Stimulated activated CD8-positive, alpha-beta memory T cell treated with anti-CD3 and anti-CD28 coated beads, Interleukin-4, amount 100 ng/mL, for 1 hour (primary cell): ENCODE results near the gene DNAJC27.

Experiments
- DNase-seq, 2 donors: peaks; one replicate each; pipeline ENCODE4 v3.0.0-alpha.2; 2020; ENCODE audit warnings: low read depth in 2 of 2, low spot score in 1 of 2

The DNAJC27 gene

DNA sequence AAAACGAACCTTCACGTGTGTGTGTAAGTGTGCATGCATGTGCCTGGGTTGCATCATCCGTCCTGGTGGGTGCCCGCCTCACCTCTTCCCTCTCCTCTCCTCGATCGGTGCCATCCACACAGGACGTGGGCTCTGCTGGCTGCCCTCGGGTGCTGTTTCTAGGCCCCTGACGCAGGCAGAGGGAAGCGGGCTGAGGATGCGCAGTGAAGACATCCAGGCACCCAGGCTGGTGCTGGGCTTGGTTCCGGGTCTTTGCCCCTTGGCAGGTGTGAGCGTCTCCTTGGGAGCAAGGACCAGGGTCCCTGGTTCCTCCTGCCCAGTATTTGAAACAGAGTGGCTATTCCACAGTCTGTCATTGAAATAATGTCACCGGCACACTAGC is 45.5 kb downstream of the DNAJC27 start:
- DNase-seq = no peak

DNA sequence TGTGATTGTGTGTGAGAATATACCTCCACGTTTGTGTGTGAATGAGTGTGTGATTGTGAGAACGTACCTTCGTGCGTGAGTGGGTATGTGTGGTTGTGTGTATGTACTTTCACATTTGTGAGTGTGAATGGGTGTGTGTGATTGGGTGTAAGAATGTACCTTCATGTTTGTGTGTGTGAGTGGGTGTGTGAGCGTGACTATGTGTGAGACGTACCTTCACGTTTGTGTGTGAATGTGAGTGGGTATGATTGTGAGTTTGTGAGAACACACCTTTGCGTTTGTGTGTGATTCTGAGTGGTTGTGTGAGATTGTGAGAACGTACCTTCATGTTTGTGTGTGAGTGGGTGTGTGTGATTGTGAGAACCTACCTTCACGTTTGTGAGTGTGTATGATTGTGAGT is 45.9 kb downstream of the DNAJC27 start:
- no peak for DNase-seq

DNA sequence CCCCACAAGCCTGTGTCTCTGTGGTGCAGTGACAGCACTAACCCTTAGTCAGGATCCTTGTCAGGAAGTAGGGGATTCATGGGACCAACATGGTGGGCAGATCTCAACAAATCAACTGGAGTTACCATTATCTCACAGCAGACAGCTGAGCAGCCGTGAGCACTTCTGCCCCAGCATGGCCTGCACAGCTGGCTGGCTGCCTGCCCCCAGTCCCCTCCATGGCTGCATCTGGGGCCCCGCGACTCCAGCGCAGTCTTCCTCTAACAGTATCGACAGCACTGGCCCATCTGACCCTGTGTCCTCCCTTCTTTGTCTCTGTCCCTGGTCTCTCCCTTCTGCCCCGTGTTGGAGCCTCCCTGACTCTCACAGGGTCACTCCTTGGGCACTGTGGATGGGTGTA is 47.0 kb downstream of the DNAJC27 start:
- no peak for DNase-seq

DNA sequence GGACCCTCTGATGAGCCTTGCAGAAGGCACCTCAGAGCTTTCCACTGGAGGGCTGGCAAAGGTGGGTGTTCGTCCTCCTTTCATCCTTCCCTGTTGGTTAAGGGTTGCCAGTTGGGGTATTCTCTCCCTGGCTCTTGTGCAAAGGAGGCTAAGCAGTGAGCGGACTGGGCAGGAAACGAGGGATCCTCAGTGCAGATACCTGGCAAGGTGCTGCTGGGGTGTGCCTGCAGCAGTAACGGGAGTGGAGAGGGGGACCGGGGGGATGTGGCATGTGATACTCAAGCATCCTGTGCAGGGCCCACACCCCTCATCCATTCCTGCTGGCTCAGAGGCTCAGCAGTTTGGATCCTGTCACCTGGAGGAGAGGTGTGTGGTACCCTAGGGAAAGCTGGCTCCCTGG is 47.5 kb downstream of the DNAJC27 start:
- DNase-seq = no peak

DNA sequence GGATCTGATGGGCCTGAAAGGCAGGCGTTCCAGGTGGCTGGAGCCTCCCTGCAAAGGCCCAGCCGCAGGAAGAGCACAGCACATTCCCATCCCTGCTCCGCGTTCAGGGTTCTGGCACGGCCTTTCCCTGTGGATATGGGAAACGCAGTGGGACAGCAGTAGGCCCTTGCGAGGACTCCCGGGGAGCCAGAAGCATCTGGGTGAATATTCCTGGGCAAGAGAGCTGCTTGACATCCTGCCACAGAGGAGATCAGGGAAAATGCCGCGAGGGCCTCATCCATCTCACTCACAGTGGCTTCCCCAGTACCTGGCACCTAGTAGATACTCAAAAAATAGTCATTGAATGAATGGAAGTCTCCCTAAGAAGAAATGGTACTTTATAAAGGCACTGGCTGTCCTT is 48.6 kb downstream of the DNAJC27 start:
- no peak for DNase-seq

DNA sequence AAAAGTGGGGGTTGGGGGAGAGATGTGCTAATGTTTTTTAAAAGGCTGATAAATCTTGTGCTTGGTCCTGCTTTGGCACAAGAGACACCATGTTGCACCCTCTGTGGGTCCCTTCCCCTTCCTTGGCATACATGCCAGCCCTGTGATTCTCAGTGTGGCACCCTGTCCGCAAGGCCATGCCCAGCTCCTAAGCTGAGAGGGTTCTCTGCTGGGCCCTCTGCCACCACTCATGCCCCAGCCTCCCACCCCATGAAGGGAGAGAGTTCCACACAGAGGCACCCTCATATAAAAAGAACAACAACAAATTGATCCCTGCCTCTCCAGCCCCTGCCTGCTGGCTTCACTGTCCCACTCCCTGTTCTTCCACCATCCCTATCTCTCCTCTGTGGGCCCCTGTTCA is 49.2 kb downstream of the DNAJC27 start:
- DNase-seq = no peak

DNA sequence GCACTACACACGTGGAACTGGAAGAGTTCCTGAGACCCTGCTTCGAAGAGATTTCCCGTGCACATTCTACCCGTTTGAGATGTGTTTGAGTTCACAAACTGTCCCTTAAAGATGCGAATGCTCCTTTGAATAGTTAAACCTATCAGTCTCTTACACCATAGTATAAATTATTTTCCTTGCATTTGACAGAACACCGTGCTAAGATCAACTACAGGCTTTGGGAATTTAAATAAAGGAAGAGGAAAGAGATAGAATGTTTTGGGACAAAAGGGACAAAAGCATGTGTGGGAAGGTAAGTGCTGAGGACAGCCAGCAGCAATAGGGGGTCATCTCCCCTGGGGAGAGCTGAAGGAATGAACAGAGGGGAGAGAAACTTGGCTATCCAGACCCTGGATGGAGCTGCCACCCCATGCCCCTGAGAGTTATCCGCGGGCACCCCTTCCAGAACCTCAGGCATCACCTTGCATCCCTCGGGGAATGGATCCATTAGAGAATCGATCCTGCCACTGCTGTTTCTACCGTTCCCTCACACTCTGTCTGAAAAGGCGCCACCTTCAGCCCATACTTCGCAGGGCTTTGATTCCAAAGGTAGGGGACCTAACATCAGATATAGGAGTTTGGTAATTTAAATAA is 50.8 kb downstream of the DNAJC27 start:
- DNase-seq = no peak

DNA sequence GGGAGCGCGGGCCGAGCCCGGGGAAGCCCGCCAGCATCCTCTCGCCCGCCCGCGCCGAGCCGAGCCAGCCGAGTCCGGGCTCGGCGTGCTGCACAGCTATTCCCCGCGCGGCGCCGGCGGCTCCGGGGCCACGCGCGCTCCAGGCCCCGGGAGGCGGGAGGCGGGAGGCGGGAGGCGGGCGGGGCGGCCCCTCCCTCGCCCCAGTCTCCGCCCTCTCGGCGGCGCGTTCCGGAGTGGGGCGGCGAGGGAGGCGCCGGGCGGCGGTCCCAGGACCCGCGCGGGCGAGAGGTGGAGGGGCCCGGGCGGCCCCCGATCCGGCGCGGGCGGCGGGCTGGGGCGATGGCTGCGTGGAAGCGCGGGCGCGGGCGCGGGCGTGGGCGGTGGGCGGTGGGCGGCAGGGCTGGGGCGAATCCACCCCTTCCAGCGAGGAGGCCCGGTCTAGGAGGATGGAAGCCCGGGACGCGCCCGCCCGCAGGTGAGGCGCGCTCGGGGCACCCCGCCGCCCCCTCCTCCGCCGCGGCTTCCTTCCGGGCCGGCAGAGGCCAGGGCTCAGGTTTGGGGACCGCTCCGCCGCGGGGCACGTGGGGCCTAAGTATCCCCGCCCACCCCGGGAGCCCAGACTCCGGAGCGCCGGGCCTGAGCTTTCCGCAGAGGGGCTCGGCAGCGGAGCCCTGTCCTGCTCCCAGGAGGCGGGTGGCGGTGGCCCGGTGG is 51.5 kb downstream of the DNAJC27 start, which contains the start of gene ADCY3:
Gene ADCY3 (minus strand): TSS at position 140 of the 711 bp plus-strand sequence. CDS start 1,250 bp downstream, outside the sequence.
- DNase-seq = peak in 1 of 2 donors; percentile 30

DNA sequence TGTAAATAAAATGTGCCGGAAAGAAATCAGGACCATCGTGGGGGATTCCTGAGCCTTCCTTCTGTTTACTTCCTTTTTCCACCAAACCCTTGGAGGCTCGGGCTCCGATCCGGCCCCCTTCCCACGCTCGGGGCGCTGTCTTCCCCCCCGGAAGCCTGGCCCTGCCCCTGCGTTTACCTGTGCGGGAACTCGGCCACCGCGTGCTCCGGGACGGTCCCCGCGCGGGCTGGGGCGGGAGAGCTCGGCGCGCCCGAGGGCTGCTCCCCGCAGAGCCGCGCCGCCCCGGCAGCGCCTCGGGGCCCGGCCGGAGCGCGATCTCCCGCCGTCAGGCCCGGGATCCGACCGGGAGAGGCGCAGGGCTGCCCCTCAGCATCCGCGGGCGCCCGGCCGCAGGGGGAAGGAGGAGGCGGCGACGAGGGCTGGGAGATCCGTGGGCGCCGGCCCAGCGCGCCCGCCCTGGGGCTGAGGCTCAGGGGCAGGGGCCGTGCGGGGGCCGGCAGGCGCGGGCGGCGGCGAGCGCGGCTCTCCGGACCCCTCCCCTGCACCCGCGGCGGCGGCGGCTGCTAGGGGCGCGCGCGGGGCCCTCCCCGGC is 52.2 kb downstream of the DNAJC27 start:
- DNase-seq = no peak

DNA sequence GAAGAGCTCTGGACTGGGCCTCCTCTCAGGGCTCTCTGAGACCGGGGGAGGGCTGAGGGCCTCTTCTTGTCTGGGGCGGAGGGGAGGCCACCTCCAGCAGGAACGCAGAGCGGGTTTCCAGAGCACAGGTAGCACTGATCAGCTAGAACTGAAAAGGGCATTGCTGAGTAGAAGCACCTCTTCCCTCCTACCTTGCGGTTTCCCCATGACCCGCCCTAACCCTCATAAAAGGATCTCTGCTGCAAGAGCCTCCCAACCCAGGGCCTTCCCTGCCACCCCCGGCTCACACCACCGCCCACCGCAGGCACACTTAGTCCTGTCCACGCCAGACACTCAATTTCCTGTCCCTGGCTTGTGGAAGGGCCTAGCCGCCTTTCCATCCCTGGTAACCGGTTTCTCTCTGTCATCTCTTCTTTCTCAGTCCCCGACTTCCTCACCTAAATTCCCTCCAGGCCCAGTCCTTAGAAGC is 52.7 kb downstream of the DNAJC27 start:
- peak in 1 of 2 donors; percentile 13 for DNase-seq

DNA sequence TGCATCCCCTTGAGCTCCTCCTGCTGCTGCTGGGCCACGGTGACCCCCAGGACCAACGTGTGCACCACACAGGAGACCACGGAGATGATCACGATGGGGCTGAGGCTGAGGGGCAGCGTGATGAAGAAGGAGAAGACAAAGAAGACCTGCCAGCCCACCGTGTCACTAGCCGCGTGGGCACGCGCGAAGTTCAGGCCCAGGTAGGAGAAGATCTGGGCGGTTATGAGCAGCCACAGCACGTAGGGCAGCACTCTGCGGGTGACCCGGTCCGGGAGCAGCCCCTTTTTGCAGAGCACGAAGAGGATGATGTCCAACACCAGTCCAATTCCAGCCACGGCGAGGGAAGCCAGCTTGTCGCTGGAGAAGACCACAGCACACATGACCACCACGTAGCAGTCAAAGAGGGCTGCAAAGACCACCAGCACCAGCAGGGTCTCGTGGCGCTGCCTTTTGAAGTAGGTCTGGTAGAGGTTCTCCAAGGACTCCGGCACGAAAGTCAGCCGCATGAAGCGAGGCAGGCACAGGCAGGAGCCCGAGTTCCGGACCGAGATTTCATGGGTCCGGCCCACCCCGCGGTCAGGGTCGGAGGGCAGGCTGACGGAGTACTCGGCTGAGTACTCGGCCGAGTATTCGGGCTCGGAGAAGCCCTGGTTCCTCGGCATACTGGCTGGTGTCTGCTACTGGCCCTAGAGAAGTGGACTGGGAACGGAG is 53.3 kb downstream of the DNAJC27 start:
- DNase-seq = no peak

DNA sequence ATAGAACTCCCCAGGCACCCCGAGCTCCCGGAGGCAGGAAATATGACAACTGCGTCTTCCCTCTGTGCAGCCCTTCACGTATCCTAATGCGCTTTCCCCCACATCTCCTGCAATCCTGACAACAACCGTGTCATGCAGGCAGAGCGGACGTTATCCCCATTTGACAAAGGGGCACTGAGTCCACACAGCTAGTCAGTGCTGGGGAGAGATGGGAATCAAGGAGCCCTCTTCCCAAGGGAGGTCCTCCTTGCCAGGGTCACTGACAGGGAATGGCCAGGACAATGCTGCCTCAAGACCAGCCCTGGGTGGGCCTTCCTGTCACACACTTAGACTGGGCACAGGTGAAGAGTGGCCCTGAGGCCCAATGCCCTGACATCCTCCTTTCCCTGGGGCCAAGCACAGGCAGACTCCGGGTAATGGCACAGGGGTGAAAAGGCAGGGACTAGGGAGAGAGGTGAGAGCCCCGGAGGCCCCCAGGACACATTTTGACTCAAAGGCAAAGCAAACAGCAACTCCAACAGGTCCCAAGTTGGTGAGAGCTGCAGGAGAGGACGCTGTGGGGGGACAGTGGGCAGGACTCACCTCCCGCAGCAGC is 53.9 kb downstream of the DNAJC27 start:
- no peak for DNase-seq

DNA sequence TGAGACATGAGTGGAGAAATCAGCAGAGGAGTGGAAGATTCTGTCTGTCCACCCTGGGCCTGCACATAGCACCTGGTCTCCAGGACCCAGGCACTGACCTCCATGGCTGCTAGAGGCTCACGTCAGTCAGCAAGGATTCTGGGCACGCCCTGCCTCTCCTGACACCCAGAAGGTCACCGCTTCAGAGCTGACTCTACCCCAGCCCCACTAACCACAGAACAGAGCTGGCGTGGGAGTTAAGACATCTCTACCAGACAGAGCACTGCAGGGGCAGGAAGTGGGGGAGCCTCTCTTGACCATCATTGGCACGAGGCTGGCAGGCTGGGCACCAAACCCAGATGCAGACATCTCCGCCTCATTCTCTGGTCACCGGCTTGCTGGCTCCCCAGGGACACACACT is 54.7 kb downstream of the DNAJC27 start:
- DNase-seq = no peak

DNA sequence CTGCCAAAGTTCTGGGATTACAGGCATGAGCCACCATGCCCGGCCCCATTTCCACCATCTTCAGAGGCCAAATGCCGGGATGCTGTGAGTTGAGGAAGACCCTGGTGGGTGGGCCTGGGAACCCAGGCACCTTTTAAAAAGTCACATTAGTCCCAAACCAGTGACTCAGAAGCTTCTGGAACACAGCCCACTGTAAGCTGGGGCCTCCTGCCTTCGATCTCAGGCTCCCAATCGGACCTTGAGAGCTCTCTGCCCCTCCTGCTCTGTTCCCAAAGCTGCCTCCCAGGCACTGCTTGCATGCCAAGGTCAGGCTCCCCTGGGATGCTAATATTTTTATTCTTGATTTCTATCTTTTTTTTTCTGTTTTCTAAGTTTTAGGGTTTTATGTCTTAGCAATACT is 56.0 kb downstream of the DNAJC27 start:
- DNase-seq = no peak

DNA sequence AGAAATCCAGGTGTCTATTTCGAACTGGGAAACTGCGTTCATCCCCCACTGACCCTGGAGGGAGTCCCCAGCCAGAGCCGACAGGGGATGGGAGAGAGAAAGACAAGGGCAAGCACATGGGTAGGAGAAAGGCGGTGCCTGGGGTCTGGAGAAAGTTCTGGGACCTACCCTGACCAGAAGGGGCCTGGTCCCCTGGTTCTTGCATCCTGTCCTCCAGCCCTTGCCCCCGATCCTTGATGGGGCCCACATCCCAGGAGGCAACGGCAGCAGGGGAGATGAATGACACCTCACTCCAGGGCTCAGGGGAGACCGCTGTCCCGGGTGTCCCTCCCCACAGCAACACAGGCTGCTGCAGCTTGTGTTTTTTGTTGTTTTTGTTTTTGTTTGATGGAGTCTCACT is 56.6 kb downstream of the DNAJC27 start:
- DNase-seq = no peak

DNA sequence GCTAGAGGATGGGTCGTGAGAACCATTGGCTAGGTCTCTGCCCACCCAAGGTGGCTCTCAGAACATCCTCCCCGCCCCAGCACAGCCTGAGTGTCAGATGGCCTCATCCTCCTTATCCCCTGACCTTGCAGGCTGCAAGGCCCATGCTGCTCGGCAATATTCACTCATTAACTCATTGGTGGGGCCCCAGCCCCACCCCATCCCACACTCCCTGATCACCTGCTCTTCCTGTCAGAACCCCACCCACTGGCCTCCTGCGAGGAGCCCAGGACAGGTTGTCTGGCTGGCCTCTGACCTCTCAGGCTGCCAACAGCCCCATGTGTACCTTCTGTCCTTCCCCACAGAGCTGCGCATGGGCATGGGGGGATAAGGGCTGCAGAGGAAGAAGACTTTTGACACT is 57.0 kb downstream of the DNAJC27 start:
- DNase-seq = no peak

DNA sequence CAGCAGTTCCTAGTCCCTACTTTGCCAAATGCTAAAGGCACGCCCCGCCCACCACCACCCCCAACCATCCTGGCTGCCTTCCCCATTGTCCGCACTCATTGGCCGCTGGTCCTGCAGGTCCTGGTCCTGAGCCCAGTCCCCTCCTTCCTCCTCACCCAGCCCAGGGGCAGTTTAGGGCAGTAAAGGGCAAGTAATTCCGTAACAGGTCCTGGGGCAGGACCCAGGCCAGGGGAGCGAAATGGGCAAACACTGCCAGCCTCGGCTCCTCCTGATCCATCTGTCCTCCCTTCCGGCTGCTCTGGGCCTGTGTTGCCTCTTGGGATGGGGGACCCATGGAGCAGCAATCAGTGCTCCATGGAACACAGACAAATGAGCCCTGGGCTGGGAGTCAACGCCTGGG is 57.8 kb downstream of the DNAJC27 start:
- DNase-seq = no peak

DNA sequence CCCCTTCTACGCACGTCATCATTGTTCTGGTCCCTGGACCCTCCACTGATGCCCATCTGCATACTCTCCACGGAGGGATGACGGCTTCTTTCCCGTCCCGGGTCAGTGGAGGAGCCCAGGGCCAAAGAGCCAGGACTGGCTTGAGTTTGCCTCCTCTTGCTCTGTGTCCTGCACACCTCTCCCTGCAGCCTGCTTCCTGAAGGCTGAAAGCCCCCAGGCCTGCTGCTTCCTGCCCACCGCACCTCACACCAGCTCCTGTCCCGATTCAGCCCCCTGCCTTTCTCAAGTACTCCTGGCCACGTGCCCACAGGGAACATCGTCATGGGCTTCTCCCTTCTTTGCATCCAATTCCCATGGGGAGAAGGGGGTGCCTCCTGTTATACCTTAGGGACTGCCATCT is 58.8 kb downstream of the DNAJC27 start:
- no peak for DNase-seq

DNA sequence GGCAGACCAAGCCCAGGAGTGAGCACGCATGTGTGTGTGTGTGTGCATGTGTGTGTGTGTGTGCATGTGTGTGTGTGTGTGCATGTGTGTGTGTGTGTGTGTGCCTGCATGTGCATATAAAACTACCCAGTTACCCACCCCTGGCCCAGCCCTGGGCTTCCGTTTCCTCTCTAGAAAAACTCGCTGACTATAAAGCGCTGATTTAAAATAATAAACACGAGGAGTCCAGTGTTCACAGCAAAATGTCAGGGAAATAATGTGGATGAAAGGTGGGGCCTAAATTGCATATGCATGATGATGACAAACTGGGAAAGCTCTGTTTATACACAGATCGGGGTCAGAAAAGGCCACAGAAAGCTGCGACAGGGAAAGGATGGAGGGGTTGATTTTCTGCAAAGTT is 59.2 kb downstream of the DNAJC27 start:
- DNase-seq = no peak

DNA sequence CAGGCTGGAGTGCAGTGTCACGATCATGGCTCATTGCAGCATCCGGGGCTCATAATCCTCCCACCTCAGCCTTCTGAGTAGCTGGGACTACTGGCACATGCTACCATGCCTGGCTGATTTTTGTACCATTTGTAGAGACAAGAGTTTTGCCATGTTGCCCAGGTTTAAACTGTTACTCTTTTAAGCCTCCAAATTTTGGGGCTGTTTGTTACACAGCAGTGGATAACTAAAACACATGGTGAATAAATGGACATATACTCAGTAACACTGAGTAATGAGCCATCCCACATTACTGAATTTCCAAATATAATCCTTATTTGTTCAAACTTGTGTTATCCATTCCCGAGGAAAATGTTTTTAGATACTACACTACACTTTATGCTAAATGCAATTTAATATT is 61.5 kb downstream of the DNAJC27 start:
- DNase-seq = no peak

DNA sequence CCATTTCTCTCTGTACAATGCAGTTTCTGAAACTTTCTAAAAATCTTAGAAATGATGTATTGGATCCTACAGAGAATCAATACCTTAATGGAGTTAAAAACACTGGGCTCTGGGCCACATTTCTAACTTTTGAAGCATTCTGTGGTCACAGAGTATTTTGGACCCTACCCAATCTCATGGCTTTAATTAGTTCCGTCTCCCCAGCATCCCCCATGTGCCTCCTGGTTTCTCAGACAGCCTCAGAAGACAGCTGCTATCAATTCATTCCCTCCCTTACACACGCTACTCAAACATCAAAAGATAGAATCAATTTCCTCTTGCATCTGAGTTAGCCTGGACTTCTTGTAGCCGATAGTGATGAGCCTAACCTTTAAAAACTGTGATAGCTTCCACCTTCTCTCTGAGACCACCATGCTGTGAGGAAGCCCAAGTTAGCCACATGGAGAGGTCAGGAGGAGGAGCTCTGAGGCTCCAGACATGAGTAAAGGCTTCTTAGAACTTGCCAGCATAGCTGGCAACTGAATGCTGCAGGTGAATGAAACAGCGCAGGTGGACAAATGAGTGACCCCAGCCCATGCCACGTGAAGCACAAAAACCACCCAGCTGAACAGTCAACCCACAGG is 62.1 kb downstream of the DNAJC27 start:
- no peak for DNase-seq
